Loucy (cell line): ENCODE data around the gene USB1.

Source experiments
- CTCF ChIP-seq: fragments of 200-600 bp; sonication (generic); conservative IDR thresholded peaks from 2 replicates; pipeline ENCODE4 v1.5.1; 2014; ENCODE audit warnings: mild to moderate bottlenecking, antibody characterized with exemption, low read length
- EZH2phosphoT487 ChIP-seq: fragments of 200-600 bp; IDR thresholded peaks from 2 replicates; pipeline ENCODE4 v1.6.1; 2018; ENCODE audit warnings: antibody characterized with exemption, mild to moderate bottlenecking, moderate library complexity, borderline replicate concordance

- TF ChIP-seq EZH2phosphoT487: no peak
- TF ChIP-seq CTCF: no peak
Observed at GRCh38 chr16:58021661-58022551, 20.7 kb downstream of the USB1 start.
